Activated naive CD4-positive, alpha-beta T cell treated with Interleukin-2 at 50 U/mL for 16 hours (primary cell): ENCODE measurements around the gene FICD.
"Not testable (repeated sequence)": the region's sequence is repeated elsewhere in the genome, so short reads cannot be mapped to it uniquely, and the experiment has no call there.

Experiments used
- DNase-seq: peaks from one replicate; pipeline ENCODE4 v3.0.0-alpha.2; 2020

FICD gene

DNA sequence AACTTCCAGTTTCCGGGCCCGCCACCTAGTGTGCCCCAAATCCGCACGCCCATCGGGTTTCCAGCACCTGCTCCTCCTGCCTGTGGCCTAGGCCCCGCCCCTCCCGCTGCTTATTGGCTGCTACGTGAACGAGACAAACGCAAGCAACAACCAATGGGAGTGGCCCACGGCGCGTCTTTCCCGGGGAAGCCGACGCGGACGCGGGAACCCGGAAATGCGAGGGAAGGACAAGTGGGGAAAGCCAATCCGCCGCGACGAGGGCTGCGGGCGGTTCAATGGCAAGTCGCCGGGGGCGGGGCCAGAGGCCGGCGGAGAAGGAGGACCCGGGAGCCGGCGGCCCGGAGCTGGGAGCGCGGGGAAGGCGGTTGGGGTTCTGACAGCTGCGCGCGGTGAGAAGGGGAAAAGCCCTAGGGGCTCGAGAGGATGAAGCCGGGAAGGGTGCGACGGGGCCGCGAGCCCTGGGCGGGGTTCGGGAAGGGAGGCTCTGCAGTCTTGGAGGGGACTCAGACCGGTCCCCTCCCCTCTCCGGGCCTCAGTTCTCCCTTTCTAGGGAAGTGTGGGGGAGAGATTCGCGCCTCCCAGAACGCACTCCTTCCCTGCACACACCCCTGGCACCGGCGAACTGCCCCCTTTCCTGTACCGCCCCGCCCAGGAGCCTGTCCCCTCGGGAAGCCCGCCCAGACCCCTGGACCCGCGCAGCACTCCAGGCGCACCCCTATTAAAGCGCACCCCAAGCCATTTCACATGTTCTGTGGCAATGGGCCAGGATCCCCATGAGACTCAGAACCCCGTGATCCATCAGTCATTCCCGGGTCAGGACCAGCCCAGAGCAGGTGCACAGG is at the start of gene FICD:
Gene FICD (plus strand): TSS at position 305 of the 842 bp plus-strand sequence. CDS start 1,696 bp downstream, outside the sequence.
- DNase-seq = peak; percentile 100

DNA sequence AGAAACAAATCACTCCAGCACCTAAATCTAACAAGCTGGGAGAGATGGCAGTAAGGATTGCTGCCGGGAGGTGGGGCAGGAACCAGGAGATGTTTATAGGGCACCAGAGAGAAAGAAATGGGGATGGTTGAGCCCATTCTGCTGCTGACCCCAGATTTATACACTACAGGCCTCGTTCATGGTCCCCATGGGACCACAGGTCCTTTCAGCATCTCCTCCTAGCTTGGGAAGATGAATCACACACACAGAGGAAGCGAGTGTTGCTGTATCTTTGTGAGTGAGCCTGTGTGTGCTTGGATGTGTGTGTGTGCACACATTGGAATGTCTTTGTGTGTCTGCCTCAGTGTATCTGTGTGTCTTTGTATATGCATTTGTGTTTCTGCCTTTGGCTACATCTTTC is 49.7 kb upstream of the FICD start:
- no peak for DNase-seq

DNA sequence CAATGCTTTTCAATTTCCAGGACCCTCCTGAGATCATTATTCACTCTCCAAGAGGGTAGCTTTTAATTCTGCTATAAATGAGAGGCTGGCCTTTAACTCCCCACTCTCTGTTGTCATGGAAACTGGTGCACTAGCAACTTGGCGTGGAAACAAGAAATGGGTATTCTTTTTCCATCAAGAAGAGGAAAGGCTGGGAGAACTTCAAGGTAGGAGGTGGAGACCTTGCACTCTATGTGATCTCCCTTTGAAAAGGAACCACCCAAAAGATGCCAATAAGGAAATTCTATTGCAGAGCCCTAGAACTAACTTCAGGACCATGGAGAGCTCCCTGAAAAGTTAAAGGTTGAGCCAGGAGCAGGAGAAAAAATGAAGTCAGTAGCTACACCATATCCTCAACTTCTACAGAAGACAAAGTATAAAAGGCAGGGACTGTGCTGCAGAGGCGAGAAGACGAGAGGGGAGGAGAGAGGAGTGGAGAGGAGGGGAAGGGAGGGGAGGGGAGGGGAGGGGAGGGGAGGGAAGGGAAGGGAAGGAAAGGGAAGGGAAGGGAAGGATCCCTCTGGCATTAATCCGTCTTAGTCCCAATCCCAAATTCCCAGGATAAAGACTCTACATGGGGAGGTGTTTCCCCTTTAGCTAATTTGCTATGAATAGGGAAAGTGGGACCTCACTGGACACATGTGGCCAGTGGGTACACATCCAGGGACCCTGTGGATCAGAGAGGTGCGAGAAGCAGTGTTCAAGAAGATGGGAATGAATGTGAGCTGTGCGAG is 46.7 kb upstream of the FICD start:
- DNase-seq = no peak

DNA sequence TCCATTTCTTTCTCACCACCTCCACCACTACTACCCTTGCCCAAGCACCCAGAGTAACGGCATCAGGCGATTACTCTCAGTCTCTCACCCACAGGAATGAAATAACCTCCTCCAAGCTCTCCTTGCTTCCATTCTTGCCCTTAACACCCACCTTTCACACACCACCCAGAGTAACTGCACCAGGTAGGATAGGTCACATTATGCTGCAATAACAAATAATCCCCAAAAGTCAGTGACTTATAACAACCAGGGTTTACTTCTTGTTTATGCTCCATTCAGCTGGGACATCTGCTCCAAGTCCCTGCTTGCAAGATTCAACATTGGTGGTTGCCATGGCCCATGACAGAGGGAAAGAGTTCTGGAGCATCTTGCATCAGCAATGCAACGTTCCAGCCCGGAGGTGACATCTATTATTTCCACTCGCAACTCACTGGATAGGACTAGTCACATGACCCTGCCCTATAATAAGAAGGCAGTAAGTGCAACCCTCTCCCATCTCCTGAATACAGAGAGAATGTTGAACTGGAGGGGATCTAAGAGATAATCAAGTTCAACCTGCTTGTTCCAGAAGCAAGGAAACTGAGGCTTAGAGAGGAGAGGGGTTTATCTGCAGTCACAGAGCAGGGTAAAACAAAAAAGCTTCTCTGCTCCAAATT is 41.5 kb upstream of the FICD start:
- no peak for DNase-seq

DNA sequence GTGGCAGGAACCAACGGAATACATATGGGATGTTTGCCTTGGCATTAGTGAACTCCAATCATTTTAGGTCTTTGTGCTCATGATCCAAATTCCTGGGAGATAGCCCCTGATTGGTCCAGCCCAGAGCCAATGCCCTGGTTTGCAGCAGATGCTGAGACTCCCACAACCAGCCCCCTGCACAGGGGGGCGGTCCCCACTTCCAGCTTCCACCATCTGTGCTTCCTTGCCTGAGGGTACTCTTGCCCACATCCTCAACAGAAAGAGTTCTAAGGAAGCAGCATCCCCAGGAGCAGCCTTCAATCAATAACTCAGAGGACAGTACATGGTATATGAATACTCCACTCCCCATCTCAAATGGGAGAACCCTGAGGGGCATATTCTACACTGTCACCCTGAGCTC is 39.7 kb upstream of the FICD start:
- no peak for DNase-seq

DNA sequence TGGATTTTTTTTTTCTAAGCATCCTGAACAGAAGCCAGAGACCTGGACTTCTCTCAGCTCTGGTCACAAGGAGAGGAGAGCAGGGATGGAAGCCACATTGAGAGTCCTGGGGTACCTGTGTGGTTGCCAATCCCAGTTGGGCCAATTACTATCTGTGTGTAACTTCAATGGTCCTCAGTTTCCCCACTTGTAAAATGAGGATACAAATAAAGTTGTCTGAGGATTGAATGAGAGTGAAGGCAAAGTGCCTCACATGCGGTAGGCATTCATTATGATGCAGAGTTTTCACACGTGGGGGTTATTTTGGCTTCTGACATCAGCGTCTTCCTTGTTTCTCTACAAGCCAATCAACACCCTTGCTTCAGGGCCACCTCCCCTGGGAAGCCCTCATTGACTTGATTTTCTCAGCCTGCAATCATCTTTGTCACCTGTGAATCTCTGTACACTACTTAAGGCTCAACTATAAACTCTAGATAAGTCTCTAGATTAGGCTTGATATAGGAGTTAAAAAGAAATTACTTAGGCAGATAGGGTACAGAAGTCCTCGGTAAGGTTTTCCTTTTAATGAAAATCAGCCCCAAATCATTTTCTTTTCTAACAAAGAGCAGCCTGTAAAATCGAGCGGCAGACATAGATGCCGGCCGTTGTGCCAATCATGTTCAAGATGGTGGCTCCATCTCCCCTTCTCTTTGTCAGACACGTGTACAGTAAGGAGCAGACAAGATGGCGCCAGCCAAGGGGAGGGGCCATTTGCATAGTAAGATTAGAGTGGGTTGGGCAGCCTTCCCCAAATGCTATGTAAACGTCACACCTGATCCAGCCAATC is 37.8 kb upstream of the FICD start:
- DNase-seq = no peak

DNA sequence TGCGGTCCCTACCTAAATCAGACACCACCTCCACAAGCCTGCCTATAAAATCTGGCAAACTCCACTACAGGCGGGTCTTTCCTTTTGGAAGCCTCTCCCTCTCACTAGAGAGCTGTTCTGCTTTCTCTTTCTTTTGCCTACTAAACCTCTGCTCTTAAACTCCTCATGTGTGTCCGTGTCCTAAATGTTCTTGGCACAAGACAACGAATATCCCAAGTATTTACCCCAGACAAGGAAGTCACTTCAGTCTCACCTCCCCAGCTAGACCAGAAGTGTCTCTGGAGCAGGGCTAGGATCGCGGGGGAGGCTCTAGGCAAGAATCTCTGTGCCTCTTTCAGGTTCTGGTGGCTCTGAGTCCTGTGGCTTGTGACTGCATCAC is 37.2 kb upstream of the FICD start:
- no peak for DNase-seq

DNA sequence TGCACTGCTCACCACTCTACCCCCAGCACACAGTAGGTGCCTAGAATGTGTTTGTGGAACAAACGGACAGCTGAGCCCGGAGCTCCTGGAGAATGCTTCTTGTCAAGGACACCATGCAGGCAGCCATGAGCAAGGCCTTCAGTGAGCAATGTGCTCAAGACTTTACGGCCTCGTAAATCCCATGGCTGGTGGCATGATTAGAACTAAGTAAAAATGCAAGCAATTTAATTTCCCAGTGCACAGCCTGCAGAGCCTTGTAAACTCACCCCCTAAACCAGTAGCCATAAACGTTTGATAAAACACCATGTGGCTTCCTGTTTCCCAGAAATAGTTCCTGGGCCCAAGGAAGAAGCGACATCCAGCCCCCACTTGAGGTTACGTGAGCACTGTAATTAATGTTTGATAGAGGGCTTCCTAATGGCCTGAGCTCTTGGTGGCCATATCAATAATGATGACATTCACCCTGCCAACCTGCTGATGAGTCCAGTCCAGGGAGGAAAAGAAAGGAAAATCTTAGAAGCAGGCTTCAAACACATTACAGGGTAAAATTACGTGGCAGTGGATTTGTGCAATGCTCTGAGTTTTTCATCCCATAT is 36.4 kb upstream of the FICD start:
- no peak for DNase-seq

DNA sequence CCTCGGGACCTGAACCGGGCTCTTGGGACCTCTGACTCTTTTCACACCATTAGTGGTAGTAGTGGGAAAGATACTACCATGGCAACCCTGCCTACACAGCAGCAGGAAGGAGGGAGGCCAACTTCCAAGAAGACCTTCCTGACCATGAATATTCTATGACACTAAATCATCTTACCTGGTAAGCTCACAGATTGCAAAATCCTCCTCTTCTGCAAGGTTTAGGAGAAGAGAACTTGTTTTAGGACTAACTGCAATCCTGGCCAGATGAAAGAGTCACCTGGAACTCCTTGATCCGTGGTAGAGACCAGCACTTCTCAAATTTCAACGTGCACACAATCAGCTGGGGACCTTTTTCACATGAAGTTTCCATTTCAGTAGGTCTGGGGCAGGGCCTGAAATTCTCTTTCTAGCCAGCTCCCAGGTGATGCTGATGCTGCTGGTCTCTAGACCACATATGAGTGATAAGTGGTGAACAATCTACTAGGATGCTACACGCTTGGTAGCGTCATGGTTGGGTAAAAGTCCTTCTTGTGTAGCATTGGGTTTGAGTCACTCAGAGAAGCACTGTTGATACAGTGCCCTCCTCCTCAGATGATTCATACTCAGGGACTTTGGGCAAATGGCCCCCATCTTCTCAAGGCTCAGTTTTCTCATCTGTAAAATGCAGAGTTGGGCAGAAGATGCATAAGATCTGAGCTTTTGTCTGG is 35.6 kb upstream of the FICD start:
- no peak for DNase-seq

DNA sequence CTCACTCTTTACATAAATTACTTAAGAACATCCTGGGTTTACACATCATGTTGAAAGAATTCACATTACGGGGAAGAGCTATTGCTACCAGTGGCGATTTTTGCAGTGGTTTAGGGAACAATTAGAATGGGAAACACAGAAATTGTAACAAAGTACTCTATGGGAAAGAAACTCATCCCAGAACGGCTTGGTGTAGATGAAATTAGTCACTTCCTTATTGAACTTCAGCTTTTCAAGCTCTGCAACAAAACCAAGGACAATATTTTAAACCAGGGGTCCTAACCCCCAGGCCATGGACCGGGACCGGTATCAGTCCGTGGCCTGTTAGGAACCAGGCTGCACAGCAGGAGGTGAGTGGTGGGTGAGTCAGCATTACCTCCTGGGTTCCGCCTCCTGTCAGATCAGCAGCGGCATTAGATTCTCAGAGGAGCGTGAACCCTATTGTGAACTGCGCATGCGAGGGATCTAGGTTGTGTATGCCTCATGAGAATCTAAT is 32.3 kb upstream of the FICD start:
- no peak for DNase-seq

DNA sequence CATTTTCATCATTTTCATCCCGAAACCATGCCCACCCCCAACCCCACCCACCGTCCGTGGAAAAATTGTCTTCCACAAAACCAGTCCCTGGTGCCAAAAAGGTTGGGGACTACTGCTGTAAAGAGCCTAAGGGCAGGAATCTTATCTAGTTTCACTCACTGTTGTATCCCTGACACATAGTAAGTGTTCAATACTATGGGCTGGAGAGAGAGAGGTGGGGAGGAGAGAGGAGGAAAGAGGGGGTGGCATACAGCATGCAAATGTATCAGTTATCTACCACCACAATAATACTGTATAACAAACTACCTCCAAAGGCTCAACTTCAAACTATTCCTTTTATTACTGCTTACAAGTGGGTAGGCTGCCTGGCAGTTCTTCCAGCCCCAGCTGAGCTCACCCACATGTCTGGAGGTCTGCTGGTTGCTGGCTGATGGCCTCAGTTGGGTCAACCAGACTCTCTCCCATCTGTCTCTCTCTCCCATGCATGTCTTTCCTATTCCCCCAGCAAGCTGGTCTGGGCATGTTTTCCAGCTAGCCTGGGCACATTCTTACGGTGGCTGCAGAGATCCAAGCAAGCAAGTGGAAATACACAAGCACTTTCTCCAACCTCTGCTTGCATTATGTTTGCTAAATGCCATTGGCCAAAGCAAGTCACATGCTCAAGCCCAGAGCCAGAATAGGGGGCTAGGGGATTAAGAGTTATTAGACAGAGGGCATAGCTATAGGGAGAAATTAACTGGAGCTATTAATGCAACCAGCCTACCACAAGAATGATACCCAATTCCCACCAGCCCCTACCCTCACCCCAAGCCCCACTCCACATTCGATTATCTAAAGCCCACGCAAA is 31.6 kb upstream of the FICD start:
- no peak for DNase-seq

DNA sequence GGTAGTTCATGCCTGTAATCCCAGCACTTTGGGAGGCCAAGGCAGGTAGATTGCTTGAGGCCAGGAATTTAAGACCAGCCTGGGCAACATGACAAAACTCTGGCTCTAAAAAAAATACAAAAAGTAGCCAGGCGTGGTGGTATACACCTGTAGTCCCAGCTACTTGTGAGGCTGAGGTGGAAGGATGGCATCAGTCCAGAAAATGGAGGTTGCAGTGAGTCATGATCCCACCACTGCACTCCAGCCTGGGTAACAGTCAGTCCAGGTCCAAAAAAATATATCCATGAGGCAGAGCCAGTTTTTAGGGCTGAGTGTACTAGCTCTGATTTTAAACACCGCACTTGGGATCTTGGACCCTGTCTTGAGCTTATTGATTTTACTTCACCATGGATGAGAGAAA is 30.6 kb upstream of the FICD start:
- no peak for DNase-seq

DNA sequence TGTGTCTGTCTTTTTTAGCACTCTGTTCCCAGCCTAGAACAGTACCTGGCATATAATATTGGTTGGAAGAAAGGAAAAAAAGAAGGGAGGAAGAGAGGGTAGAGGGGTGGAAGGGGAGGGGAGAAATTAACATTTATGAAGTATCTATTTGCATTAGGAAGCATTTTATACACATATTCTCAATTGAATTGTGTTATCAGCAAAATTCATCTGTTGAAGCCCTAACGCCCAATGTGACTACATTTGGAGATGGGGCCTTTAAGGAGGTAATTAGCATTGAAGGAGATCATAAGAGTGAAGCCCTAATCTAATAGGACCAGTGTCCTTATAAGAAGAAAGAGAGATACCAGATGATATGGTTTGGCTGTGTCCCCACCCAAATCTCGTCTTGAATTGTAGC is 30.2 kb upstream of the FICD start:
- no peak for DNase-seq

DNA sequence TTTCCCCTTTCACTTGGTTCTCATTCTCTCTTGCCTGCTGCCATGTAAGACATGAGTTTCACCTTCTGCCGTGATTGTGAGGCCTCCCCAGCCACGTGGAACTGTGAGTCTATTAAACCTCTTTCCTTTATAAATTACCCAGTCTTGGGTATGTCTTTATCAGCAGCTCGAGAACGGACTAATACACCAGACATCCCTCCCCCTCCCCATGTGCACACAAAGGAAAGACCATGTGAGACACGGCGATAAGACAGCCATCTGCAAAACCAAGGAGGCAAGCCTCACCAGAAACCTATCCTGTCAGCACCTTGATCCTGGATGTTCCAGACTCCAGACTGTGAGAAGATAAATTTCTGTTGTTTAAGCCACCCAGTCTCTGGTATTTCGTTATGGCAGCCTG is 29.7 kb upstream of the FICD start:
- not testable (repeated sequence) for DNase-seq

DNA sequence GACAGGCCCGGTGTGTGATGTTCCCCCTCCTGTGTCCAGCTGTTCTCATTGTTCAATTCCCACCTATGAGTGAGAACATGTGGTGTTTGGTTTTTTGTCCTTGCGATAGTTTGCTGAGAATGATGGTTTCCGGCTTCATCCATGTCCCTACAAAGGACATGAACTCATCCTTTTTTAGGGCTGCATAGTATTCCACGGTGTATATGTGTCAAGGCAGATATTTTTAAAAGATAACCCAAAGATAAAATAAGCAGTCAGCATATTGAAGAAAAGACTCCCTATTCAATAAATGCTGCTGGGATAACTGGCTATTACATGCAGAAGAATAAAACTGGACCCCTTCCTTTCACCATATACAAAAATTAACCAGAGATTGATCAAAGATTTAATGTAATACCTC is 28.0 kb upstream of the FICD start:
- not testable (repeated sequence) for DNase-seq

DNA sequence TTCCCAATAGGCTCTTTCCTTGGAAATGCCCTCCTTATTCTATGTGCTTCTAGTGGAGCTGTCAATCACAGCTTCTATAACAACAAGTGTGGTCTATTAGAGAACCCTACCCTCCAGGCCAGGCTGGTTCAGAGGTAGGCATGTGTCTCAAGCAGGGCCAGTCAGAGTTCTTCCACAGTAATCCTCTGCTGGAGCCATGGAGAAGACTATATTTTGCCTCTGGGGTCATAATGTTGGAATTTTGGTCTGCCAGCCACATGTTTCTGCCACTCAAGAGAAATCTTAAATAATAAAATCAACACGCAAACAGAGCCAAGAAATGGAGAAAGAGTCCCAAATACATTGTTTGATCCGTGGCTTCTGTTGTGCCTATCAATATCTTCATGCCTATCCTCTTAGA is 23.8 kb upstream of the FICD start:
- no peak for DNase-seq

DNA sequence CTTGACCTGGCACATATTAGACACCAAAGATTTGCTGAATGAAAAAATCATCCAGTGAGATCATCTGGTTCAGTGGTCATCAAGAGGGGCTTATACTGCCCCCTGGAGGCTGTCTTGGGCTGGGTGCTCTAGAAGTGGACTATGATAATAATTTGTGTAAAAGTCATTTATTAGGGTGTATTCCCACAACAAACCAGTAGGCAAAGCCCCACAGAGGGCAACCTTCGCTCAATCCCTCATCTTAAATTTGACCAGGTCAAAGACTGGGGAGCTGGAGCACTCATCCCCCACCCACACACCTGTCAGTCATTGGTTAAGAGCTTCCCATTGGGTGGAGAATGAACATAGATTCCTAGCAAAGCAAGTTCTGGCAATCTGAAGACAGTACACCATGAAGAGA is 20.0 kb upstream of the FICD start:
- DNase-seq = no peak

DNA sequence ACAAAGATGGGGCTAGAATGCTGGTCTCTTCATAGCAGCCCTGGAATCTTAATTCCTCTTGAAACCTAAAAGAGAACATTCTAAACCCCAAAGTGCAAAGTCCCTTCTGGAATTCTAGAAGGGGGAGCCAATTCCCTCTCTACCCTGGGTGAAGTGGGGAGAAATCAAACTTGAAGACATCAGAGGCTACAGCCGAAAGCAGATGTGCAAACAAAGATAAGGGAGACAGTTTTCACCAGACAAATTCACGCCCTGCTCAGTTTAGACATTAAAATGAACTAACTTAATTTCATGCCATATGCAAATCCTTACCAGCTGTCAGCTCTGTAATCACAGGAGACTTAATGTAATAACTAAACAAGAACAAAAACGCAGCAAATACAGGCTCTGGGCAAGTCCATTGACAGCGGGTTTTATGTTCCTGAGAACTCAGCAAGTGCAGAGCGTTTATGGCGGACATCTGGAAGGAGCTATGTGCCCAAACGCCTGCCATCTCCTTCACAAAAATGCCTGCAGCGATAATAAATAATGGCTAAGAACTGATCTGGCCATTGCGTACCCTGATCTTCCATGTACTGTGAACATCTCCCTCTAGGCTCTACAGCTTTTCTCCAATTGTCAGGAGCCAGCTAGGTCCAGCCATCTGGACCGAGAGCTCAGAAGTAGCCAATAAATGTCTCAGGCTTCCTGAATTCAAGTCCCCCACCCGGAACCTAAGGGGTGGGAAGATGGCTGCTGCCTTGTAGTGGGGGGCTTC is 19.1 kb upstream of the FICD start:
- DNase-seq = no peak

DNA sequence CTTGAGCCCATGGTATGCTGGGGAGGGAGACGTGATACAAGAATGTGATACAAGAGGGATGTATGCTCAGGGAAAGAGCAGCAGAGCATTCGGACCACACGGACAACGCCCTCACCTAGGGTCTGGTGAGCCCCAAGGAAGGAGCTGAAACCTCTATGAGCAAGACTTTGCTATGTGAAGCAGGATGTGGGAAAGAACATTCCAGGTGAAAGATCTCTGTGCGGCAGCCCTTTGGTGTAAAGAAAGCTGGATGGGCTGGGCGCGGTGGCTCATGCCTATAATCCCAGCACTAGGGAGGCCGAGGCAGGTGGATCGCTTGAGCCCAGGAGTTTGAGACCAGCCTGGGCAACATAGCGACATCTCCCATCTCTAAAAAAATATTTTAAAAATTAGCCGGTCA is 16.9 kb upstream of the FICD start:
- no peak for DNase-seq

DNA sequence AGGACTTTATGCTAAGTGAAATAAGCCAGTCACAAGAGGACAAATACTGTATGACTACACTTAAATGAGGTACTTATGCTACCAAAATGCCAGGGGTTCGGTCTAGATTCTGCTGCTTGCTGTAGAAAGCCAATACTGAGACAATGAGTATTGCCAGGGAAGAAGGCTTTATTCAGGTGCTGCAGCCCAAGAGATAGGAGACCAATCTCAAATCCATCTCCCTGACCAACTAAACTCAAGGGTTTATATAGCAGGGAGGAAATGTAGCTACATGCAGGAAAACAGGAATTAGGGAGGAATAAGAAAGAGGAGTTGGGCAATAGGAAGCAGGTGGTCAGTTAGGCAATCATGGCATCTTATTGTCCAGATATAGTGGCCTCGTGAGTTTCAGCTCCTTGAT is 12.2 kb upstream of the FICD start:
- no peak for DNase-seq
